ENCODE data around the gene SLC52A3. TPM values are rescaled to one million over a fixed set of nuclear protein-coding genes. Genes with fewer than 3 reads are reported as not detected.

SLC52A3 gene
- polyA plus RNA-seq, 2 of the 4 experiments (the other 2 are of a cell fraction), result 0.56 to 0.63 TPM

DNA sequence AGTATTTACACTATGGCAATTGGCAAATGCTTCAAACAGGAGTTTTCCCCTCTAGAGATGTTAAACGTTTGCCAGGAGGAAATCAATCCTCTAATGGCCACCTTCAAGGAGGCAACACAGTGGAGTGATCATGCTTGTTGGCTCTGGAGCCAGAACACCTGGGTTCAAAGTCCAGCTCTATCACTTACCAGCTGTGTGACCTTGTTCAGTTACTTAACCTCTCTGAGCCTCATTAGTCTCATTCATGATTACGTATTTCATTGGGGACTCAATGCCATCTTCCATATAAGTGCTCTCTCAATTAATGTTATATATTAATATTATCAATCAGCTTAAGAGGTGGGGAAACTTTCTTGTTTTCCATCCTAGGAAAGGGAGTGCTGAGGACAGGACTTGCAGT, 26.1 kb downstream of the SLC52A3 start:
- ChIA-PET CTCF (interaction anchor here (0.8 to 18.0 kb wide), 3 partner anchors 9 to 174 kb away, joined by 3 to 432 read pairs (median 7); no protein-coding TSS in a partner anchor), POLR2A (no interaction called here)
- Histone ChIP-seq H3K4me2 (no peak overlapping the region), H3K27ac (no peak overlapping the region), H3K4me1 (no peaks in the 10 kb centered on the region), H3K4me3 (no peak overlapping the region), H3K9me3 (peaks cover 34% of the 10 kb centered on the region)
- ATAC-seq (no peak), DNase-seq (ENCODE audit: low read depth in 1 of 2, low spot score in 1 of 2) (no peak), FAIRE-seq (no peak)
- no peak for TF ChIP-seq PBX3 (IDR thresholded peaks at IDR 0.05)
- no peak for TF ChIP-seq HOXB13 (CRISPR knock-in tag; IDR thresholded peaks at IDR 0.05; ENCODE audit: low read depth)
- TF ChIP-seq FOSL2 (IDR thresholded peaks at IDR 0.05), result no peak
- no peak for TF ChIP-seq FOSL2 (CRISPR knock-in tag; IDR thresholded peaks at IDR 0.05)
- no peak for TF ChIP-seq CBX2 (IDR thresholded peaks at IDR 0.05; ENCODE audit: borderline replicate concordance, low read depth)
- TF ChIP-seq ESRRA (IDR thresholded peaks at IDR 0.05; ENCODE audit: borderline replicate concordance, low read length), result no peak
- no peak for TF ChIP-seq EP300 (IDR thresholded peaks at IDR 0.05)
- no peak for TF ChIP-seq HOXA7 (CRISPR knock-in tag; IDR thresholded peaks at IDR 0.05)
- 40% methylated on average over 2 of the region's 2 CpGs for WGBS (ENCODE audit: missing lambda C conversion rate)

DNA sequence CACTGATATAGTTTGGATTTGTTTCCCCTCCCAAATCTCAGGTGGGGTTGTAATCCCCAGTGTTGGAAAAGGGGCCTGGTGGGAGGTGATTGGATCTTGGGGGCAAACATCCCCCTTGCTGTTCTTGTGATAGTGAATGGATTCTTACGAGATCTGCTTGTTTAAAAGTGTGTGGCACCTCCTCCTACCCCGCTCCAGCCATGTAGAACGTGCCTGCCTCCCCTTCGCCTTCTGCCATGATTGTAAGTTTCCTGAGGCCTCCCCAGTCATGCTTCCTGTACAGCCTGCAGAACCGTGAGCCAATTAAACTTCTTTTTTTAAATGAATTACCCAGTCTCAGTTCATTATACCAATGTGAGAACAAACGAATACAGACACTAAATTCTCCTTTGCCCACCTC, 26.7 kb downstream of the SLC52A3 start:
- DNase-seq (ENCODE audit: low read depth in 1 of 2, low spot score in 1 of 2) (no peak), FAIRE-seq (no peak), ATAC-seq (no peak)
- CTCF ChIA-PET, result interaction anchor here (0.8 to 18.0 kb wide), 5 partner anchors 10 to 173 kb away, joined by 3 to 432 read pairs (median 5); no protein-coding TSS in a partner anchor
- POLR2A ChIA-PET, result no interaction called here
- Histone ChIP-seq H3K4me3 (no peak overlapping the region), H3K27ac (no peak overlapping the region), H3K4me1 (no peaks in the 10 kb centered on the region), H3K9me3 (peaks cover 28% of the 10 kb centered on the region), H3K4me2 (no peak overlapping the region)
- TF ChIP-seq, protein P1, sequence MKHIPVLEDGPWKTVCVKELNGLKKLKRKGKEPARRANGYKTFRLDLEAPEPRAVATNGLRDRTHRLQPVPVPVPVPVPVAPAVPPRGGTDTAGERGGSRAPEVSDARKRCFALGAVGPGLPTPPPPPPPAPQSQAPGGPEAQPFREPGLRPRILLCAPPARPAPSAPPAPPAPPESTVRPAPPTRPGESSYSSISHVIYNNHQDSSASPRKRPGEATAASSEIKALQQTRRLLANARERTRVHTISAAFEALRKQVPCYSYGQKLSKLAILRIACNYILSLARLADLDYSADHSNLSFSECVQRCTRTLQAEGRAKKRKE (CRISPR knock-in tag; IDR thresholded peaks at IDR 0.05; ENCODE audit: low read depth), result no peak
- TF ChIP-seq ZFP36 (IDR thresholded peaks at IDR 0.05; ENCODE audit: borderline replicate concordance, partially characterized antibody) (no peak), FOSB (CRISPR knock-in tag; IDR thresholded peaks at IDR 0.05) (no peak), HOXB5 (CRISPR knock-in tag; IDR thresholded peaks at IDR 0.05) (no peak), NR3C1 (IDR thresholded peaks at IDR 0.05) (no peak), TP53 (CRISPR knock-in tag; IDR thresholded peaks at IDR 0.05) (no peak), EHF (CRISPR knock-in tag; IDR thresholded peaks at IDR 0.05) (no peak), HEYL (CRISPR knock-in tag; IDR thresholded peaks at IDR 0.05) (no peak), EP300 (IDR thresholded peaks at IDR 0.05) (no peak), HDAC2 (IDR thresholded peaks at IDR 0.05) (no peak), REST (IDR thresholded peaks at IDR 0.05) (no peak), RCOR1 (IDR thresholded peaks at IDR 0.05; ENCODE audit: low read depth, low read length) (no peak), ZNF302 (CRISPR knock-in tag; IDR thresholded peaks at IDR 0.05) (no peak), RNF2 (IDR thresholded peaks at IDR 0.05; ENCODE audit: borderline replicate concordance, low read depth) (no peak), CBX2 (IDR thresholded peaks at IDR 0.05; ENCODE audit: borderline replicate concordance, low read depth) (no peak), PHF8 (IDR thresholded peaks at IDR 0.05; ENCODE audit: borderline replicate concordance, low read depth) (no peak)
- TF ChIP-seq, protein P2, sequence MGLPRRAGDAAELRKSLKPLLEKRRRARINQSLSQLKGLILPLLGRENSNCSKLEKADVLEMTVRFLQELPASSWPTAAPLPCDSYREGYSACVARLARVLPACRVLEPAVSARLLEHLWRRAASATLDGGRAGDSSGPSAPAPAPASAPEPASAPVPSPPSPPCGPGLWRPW (IDR thresholded peaks at IDR 0.05), result no peak
- TF ChIP-seq, protein P3, sequence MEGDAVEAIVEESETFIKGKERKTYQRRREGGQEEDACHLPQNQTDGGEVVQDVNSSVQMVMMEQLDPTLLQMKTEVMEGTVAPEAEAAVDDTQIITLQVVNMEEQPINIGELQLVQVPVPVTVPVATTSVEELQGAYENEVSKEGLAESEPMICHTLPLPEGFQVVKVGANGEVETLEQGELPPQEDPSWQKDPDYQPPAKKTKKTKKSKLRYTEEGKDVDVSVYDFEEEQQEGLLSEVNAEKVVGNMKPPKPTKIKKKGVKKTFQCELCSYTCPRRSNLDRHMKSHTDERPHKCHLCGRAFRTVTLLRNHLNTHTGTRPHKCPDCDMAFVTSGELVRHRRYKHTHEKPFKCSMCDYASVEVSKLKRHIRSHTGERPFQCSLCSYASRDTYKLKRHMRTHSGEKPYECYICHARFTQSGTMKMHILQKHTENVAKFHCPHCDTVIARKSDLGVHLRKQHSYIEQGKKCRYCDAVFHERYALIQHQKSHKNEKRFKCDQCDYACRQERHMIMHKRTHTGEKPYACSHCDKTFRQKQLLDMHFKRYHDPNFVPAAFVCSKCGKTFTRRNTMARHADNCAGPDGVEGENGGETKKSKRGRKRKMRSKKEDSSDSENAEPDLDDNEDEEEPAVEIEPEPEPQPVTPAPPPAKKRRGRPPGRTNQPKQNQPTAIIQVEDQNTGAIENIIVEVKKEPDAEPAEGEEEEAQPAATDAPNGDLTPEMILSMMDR (IDR thresholded peaks at IDR 0.05), result no peak
- TF ChIP-seq, protein P4, sequence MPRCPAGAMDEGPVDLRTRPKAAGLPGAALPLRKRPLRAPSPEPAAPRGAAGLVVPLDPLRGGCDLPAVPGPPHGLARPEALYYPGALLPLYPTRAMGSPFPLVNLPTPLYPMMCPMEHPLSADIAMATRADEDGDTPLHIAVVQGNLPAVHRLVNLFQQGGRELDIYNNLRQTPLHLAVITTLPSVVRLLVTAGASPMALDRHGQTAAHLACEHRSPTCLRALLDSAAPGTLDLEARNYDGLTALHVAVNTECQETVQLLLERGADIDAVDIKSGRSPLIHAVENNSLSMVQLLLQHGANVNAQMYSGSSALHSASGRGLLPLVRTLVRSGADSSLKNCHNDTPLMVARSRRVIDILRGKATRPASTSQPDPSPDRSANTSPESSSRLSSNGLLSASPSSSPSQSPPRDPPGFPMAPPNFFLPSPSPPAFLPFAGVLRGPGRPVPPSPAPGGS (IDR thresholded peaks at IDR 0.05), result no peak
- TF ChIP-seq, protein P5, sequence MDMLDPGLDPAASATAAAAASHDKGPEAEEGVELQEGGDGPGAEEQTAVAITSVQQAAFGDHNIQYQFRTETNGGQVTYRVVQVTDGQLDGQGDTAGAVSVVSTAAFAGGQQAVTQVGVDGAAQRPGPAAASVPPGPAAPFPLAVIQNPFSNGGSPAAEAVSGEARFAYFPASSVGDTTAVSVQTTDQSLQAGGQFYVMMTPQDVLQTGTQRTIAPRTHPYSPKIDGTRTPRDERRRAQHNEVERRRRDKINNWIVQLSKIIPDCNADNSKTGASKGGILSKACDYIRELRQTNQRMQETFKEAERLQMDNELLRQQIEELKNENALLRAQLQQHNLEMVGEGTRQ (IDR thresholded peaks at IDR 0.05), result no peak
- 17% methylated on average over 6 of the region's 6 CpGs for whole genome bisulfite sequencing (ENCODE audit: missing lambda C conversion rate)
